Activated T-cell treated with anti-CD3 and anti-CD28 coated beads, Interleukin-2, amount 50 U/mL, for 24 hours (primary cell): ENCODE measurements around the gene DRGX.

Experiments
- DNase-seq: peaks from one replicate; pipeline ENCODE4 v3.0.0-alpha.2; 2020
- H3K27ac Mint-ChIP-seq: 2 replicates; pipeline ENCODE4 v1.8.0; 2020; ENCODE audit warnings: mild to moderate bottlenecking, mixed read lengths
- H3K27me3 Mint-ChIP-seq: 2 replicates; pipeline ENCODE4 v1.8.0; 2020; ENCODE audit warnings: mixed read lengths
- H3K36me3 Mint-ChIP-seq: 2 replicates; pipeline ENCODE4 v1.8.0; 2020; ENCODE audit warnings: low read depth, mixed read lengths
- H3K4me1 Mint-ChIP-seq: 2 replicates; pipeline ENCODE4 v1.8.0; 2020; ENCODE audit warnings: low read depth, mixed read lengths
- H3K4me3 Mint-ChIP-seq: 2 replicates; pipeline ENCODE4 v1.8.0; 2020; ENCODE audit warnings: mild to moderate bottlenecking, moderate library complexity, mixed read lengths
- H3K9me3 Mint-ChIP-seq: 2 replicates; pipeline ENCODE4 v1.8.0; 2020; ENCODE audit warnings: mixed read lengths

Gene DRGX

GRCh38 chr10:49354593-49354992, 41.3 kb downstream of the DRGX start:
- no peaks in the 10 kb centered on the region for H3K36me3 Mint-ChIP-seq
- peaks cover 7% of the 10 kb centered on the region for H3K27me3 Mint-ChIP-seq
- H3K27ac Mint-ChIP-seq, result no peak overlapping the region
- peaks cover 4% of the 10 kb centered on the region for H3K4me1 Mint-ChIP-seq
- DNase-seq, result no peak
- H3K4me3 Mint-ChIP-seq, result no peak overlapping the region
- H3K9me3 Mint-ChIP-seq, result peaks cover 18% of the 10 kb centered on the region

GRCh38 chr10:49353895-49354566, 41.9 kb downstream of the DRGX start:
- no peak overlapping the region for H3K27ac Mint-ChIP-seq
- peaks cover 7% of the 10 kb centered on the region for H3K27me3 Mint-ChIP-seq
- peaks cover 4% of the 10 kb centered on the region for H3K4me1 Mint-ChIP-seq
- no peaks in the 10 kb centered on the region for H3K36me3 Mint-ChIP-seq
- H3K9me3 Mint-ChIP-seq, result peaks cover 18% of the 10 kb centered on the region
- no peak overlapping the region for H3K4me3 Mint-ChIP-seq
- no peak for DNase-seq

- peaks cover 7% of the 10 kb centered on the region for H3K27me3 Mint-ChIP-seq
- H3K4me1 Mint-ChIP-seq, result peaks cover 4% of the 10 kb centered on the region
- no peaks in the 10 kb centered on the region for H3K36me3 Mint-ChIP-seq
- no peak for DNase-seq
- no peak overlapping the region for H3K4me3 Mint-ChIP-seq
- H3K27ac Mint-ChIP-seq, result no peak overlapping the region
- H3K9me3 Mint-ChIP-seq, result peaks cover 18% of the 10 kb centered on the region
These were observed 42.6 kb downstream of the DRGX start for GRCh38 chr10:49353026-49353894.

- DNase-seq, result no peak
- Mint-ChIP-seq H3K27ac (no peak overlapping the region), H3K4me3 (no peak overlapping the region), H3K9me3 (peaks cover 11% of the 10 kb centered on the region), H3K27me3 (peaks cover 7% of the 10 kb centered on the region), H3K36me3 (no peaks in the 10 kb centered on the region), H3K4me1 (peaks cover 4% of the 10 kb centered on the region)
These were observed 43.6 kb downstream of the DRGX start for GRCh38 chr10:49352323-49352722.

GRCh38 chr10:49351669-49352068, 44.2 kb downstream of the DRGX start:
- Mint-ChIP-seq H3K4me1 (peaks cover 1% of the 10 kb centered on the region), H3K27ac (no peak overlapping the region), H3K9me3 (peaks cover 8% of the 10 kb centered on the region), H3K36me3 (no peaks in the 10 kb centered on the region), H3K4me3 (no peak overlapping the region), H3K27me3 (peaks cover 7% of the 10 kb centered on the region)
- no peak for DNase-seq

GRCh38 chr10:49350846-49351532, 44.9 kb downstream of the DRGX start:
- peaks cover 7% of the 10 kb centered on the region for H3K27me3 Mint-ChIP-seq
- H3K27ac Mint-ChIP-seq, result no peak overlapping the region
- no peak for DNase-seq
- peaks cover 7% of the 10 kb centered on the region for H3K9me3 Mint-ChIP-seq
- no peak overlapping the region for H3K4me3 Mint-ChIP-seq
- no peaks in the 10 kb centered on the region for H3K36me3 Mint-ChIP-seq
- no peaks in the 10 kb centered on the region for H3K4me1 Mint-ChIP-seq

- Mint-ChIP-seq H3K36me3 (no peaks in the 10 kb centered on the region), H3K27ac (no peak overlapping the region), H3K9me3 (peaks cover 7% of the 10 kb centered on the region), H3K4me3 (no peak overlapping the region), H3K4me1 (no peaks in the 10 kb centered on the region), H3K27me3 (peaks cover 7% of the 10 kb centered on the region)
- no peak for DNase-seq
These were observed 45.8 kb downstream of the DRGX start for GRCh38 chr10:49350138-49350537.

- H3K9me3 Mint-ChIP-seq, result peaks cover 7% of the 10 kb centered on the region
- H3K27me3 Mint-ChIP-seq, result peaks cover 7% of the 10 kb centered on the region
- no peaks in the 10 kb centered on the region for H3K36me3 Mint-ChIP-seq
- no peak overlapping the region for H3K27ac Mint-ChIP-seq
- DNase-seq, result no peak
- H3K4me1 Mint-ChIP-seq, result no peaks in the 10 kb centered on the region
- no peak overlapping the region for H3K4me3 Mint-ChIP-seq
These were observed 46.5 kb downstream of the DRGX start for GRCh38 chr10:49349390-49349789.

- Mint-ChIP-seq H3K4me3 (no peak overlapping the region), H3K27ac (no peak overlapping the region), H3K36me3 (no peaks in the 10 kb centered on the region)
These were observed 47.3 kb downstream of the DRGX start for GRCh38 chr10:49348593-49348992.

GRCh38 chr10:49347827-49348226, 48.1 kb downstream of the DRGX start:
- H3K4me1 Mint-ChIP-seq, result no peaks in the 10 kb centered on the region
- no peak for DNase-seq
- peaks cover 7% of the 10 kb centered on the region for H3K27me3 Mint-ChIP-seq
- no peaks in the 10 kb centered on the region for H3K36me3 Mint-ChIP-seq
- H3K9me3 Mint-ChIP-seq, result peaks cover 7% of the 10 kb centered on the region
- no peak overlapping the region for H3K27ac Mint-ChIP-seq
- no peak overlapping the region for H3K4me3 Mint-ChIP-seq

More at GRCh38 chr10:49348593-49348992, 47.3 kb downstream of the DRGX start:
- Mint-ChIP-seq H3K4me1 (no peaks in the 10 kb centered on the region), H3K27me3 (peaks cover 7% of the 10 kb centered on the region), H3K9me3 (peaks cover 7% of the 10 kb centered on the region)
- DNase-seq, result no peak

- Mint-ChIP-seq H3K36me3 (no peaks in the 10 kb centered on the region), H3K27ac (no peak overlapping the region), H3K27me3 (peaks cover 7% of the 10 kb centered on the region), H3K4me3 (no peak overlapping the region), H3K9me3 (peaks cover 7% of the 10 kb centered on the region), H3K4me1 (no peaks in the 10 kb centered on the region)
- no peak for DNase-seq
These were observed 48.5 kb downstream of the DRGX start for GRCh38 chr10:49347342-49347741.

- H3K27me3 Mint-ChIP-seq, result no peaks in the 10 kb centered on the region
- no peaks in the 10 kb centered on the region for H3K4me1 Mint-ChIP-seq
- no peak overlapping the region for H3K27ac Mint-ChIP-seq
- DNase-seq, result no peak
- peaks cover under 1% of the 10 kb centered on the region for H3K9me3 Mint-ChIP-seq
- no peaks in the 10 kb centered on the region for H3K36me3 Mint-ChIP-seq
- H3K4me3 Mint-ChIP-seq, result no peak overlapping the region
These were observed 51.0 kb downstream of the DRGX start for GRCh38 chr10:49344840-49345239.

- Mint-ChIP-seq H3K27ac (no peak overlapping the region), H3K36me3 (no peaks in the 10 kb centered on the region), H3K4me3 (no peak overlapping the region), H3K9me3 (no peaks in the 10 kb centered on the region), H3K27me3 (peaks cover 12% of the 10 kb centered on the region), H3K4me1 (peaks cover 3% of the 10 kb centered on the region)
- no peak for DNase-seq
These were observed 57.3 kb downstream of the DRGX start for GRCh38 chr10:49338604-49339003.

- Mint-ChIP-seq H3K4me1 (peaks cover 3% of the 10 kb centered on the region), H3K9me3 (no peaks in the 10 kb centered on the region), H3K36me3 (no peaks in the 10 kb centered on the region), H3K27me3 (peaks cover 12% of the 10 kb centered on the region), H3K27ac (peak overlapping the region; percentile 17), H3K4me3 (no peak overlapping the region)
- DNase-seq, result no peak
These were observed 60.4 kb downstream of the DRGX start for GRCh38 chr10:49335364-49335972.
